ENCODE data around the gene BMF.

The BMF gene

DNA sequence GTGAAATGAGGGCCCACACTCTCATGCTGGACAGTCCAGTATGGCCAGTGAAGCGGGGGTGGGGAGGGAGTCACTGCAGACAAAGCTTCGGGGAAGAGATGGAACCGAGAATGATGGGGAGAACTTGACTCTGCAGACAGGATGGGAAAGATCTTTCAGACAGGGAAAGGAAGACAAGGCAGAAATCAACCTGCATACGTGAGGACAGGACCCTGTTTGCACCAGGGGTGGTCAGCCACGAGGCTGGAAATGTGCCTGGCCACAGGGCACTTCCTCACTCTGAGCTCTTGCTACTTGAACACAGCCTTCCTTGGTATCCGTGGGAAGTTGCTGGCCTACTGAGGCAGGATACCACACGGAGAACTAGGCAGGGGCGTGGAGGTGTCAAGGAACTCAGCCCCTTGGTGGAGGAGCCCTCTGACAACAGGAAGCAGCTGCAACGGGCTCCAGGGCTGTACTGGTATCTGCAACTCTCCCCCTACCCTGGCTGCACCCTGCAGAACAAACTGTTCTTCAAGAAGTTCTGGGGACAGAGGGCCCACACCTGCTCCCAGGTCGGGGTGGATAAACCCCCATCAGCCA is 60.4 kb downstream of the BMF start:
- DNase-seq (ENCODE audit: low spot score) = no peak

DNA sequence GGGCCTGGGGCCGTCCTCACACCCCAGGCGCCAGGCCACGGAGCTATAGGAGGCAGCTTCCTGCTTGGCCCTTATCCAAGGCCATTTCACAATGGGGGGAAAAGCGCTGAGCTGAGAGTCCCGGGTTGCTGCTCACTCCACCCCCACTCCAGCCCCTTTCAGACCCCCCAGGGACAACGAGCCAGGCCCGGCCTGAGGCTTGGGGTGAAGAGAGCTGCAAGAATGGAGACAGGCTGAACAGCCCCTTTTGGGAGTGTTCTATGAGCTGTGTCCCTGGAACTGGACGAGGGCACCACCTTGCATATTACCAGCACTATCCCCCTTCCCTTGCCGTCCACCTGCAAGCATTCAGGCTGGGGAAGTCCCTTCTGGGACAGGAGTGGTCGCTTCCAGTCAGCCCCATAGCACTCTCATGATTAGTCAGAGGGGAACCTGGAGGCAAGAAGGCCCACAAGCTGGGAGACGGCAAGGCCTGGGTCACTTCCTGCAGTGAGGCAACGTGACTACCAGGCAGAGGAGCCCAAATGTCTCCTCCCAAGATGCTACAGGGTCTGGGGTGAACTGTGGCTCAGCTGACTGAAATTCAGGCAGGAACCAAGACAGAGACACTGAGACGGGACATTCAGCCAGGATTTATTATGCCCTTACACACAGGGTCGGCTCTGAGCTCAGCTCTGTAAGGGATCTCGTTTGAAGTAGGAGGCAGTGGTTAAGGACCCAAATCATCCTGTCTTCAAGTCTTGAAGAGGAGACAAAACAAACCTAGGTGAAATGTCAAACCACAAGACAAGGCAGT is 61.1 kb downstream of the BMF start:
- DNase-seq (ENCODE audit: low spot score) = peak; percentile 97

DNA sequence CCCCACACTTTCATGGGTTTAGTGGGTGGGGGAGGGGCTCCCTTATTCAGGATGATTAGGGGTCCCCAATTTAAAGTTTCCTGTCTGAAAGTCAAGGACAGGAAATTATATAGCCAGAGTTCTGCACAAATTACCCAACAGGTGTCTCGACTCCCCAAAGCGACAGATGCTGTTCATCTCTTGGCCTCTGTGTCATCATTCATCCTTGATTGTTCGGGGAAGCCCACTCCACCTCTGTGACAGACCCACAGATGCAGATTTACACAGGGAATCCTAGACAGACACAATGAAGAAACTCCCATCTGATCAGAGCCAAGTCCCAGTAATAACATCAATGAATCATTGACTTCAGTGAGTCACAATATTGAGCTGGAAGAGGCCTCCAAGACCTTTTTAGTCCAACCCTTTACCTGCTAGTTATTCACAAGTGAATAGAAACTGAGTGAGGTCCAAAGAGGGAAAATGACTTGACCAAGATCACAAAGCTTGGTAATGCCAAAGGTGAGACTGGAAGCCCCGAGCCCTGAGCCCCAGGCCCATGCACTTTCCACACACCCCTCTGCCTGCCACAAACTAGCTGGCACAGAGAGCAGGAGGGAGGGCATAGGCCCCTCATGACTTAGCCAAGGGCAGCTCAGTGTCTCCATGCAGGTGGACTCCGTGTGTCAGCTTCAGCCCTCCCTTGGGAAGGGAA is 61.8 kb downstream of the BMF start:
- DNase-seq (ENCODE audit: low spot score) = peak; percentile 92

DNA sequence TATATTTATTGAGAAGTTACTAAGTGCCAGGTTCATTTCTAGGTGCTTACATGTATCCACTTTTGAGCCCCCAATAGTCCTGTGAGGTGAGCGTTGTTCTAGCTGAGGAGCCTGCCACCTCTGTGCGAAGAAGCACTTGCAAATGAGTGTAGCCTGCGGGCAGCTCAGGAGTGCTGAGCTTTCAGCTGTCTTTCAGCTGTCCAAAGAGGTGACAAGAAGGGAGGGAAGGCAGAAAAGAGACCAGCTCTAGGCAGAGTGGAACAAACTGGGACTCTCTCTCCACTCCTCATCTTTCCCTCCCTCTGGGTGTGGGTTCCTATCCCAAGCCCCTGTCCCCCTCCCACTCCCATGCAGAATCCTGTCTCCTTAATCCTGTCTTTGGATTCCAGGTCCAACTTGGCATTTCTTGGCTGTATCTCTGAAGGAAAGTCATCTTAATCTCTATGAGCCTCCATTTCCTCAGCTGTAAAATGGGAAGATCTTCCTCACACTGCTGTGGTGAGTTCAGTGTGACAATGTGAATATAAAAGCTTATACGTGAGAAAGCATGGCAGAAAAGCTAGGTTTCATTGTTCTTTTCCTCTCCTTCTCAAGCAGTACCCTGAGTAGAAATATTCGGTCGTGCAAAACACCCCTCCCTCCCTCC is 63.0 kb downstream of the BMF start:
- no peak for DNase-seq (ENCODE audit: low spot score)

DNA sequence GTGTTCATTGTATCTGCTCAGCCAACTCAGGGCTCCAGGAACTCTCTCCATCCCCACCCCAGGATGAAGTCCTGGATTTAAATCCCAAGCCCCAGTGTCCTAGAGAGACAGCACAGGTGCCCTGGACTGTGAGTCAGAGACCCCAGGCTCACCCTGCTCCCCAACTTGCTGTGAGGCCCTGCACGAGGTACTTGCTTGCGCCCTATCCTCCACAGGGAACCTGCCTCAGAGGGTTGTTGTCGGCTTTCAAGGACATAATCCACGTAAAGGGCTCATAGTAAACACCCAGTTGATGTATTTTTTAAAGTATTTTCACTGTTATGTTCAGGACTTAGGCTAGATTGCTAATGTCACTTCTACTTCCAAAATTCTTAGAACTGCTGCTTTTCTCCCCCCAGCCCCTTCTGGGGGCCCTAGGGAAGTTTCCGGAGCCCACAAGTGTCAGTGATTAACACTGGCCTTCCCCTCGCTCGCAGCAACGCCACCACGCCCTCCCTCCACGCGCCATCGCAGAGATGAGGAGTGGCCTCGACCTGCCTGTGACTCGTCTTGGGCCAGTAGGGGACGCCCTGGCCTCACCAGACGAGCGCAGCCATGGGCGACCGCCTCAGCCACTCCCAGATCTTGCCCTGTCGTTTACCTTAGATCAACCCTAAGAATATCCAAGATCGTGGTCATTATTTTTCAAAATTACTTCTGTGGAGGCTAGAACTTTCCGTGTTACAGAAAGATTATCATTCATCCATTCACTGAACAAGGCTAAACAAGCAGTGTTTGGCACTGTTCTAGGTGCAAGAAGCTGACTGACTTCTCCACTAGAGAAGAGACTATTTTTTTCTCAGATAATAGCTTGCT is 63.7 kb downstream of the BMF start:
- DNase-seq (ENCODE audit: low spot score) = peak; percentile 89

DNA sequence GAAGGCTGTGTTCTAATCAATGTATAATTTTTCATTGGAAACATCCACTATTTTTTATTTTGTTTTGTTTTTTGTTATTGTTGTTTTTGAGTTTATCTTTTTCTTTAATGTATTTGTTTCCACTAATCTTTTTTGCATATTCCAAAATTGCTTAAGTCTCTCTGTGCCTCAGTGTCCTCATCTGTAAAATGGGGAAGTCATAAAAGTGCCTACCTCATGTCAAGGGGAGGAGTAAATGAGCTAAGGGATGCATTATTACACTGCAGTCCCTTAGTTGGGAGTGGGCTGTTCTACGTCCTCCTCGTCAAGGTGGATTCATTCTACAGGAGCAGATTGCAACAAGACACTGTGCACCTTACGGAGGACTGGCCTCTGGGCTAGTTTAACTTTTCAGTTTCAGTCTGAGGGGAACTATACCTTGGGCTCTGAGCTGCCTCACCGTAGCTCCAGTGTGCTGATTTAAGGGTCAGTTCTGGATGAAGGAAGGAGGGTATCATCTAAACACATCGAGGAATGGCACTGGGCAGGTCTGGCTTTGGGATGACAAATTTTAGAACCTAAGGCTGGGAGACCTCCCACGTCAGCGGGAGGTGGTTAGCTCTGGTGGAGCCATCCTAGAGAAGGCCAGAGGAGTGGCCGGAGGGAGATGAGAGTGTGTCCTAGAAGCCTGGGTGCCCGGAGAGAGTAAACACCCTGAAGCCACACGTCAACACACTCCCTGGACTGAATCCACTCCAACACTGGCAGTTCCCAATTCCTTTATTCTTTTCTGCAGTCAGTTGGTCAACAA is 64.6 kb downstream of the BMF start:
- no peak for DNase-seq (ENCODE audit: low spot score)

DNA sequence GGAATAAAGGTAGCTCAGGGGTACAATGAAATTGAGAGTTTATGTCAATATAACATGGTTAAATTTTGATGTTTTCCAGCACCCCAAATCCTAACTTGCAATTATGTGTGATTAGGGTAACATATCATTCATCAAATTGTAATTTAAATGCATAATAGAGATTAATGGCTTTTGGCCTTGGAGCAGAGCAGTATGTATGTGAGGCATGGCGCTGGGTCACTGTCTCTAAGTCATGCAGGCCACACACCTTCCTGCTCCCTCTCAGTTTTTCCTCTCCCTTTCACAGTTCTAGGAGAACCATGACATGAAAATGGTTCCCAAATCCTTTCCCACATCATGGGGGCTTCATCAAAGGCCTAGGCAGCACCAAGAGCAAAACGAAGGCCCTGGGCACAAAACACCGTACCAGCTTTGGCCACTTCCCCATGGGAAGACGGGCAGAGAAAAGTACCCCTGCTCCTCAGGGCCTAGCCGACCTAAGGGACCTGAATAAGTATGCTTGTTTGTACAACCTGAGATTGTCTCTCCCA is 65.8 kb downstream of the BMF start:
- DNase-seq (ENCODE audit: low spot score) = no peak

DNA sequence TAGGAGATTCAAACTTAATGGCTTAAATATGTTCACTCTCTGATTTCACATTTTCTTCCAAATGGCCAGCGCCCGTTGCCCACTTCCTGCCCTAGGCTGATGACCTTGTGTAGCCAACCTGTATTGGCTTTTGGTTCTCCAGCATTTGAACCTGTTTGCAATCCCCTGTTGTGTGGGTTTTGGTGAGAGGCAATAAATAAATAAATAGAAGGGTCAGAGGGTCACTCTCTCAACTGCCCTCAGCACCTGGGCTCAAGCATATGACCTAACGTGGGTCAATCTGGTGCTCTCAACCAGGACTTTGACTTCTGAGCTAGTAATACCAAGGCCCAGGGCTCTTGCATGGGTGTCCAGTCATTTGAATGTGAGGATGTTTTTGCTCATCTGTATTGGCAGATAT is 67.9 kb downstream of the BMF start:
- DNase-seq (ENCODE audit: low spot score) = no peak

DNA sequence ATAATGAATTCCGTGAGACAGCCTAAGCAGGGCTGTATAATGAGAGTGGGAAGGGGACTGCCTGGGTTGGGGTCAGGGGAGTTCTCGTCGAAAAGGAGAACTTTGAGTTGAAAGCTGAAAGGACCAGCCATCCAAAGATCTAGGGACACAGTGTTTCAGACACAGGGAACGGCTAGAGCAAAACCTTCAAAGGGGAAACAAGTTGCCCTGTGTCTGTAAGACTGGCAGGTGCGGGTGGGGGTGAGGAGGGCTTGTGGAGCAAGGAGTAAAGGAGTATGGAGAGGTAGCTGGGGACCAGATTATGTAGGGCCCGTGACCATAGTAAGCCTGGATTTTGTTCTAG is 68.4 kb downstream of the BMF start:
- DNase-seq (ENCODE audit: low spot score) = no peak

DNA sequence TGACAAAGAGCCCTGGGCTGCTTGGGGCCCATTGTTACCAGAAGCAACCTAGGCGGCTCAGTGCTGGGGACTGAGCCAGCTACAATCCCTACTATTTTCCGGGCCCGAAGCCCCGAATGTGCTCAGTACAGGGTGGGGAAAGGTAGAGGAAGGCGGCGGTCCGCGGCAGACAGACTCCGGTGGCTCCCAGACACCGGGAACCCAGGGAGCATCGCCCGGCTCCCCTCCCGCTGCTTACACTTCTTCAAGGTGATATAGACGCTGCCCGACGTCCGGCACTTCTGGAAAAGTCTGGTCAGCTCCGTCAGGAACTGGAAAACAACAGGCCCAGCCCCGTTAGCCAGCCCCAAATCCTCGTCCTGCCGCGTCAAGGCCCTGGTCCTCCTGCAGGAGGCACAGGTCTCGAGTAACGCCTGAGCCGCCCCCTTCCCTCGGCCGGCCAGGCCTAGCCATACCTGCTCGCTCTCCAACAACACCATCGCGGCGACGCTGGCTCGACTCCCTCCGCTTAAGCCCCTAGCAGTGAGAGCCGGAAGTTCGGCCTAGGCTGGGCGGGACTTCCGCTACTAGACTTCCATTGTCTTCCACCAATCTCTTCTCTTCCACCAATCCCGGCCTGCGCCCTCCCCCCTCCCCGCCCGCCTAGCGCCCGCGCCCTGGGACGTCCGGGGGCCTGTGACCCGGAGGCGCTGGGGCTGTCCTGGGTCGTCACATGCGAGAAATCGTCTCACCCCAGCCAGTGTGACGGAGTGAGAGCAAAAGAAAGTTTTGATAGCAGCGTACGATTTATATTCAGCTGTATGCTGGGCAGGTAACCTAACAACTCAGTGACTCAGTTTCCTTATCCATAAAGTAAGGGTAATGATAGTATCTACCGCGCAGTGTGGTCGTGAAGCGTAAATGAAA is 69.8 kb downstream of the BMF start, which contains the start of gene SRP14:
SRP14 (minus strand) TSS at position 544 of the 906 bp plus-strand sequence; CDS start at position 479, 65 bp downstream.
- DNase-seq (ENCODE audit: low spot score) = peak; percentile 94

DNA sequence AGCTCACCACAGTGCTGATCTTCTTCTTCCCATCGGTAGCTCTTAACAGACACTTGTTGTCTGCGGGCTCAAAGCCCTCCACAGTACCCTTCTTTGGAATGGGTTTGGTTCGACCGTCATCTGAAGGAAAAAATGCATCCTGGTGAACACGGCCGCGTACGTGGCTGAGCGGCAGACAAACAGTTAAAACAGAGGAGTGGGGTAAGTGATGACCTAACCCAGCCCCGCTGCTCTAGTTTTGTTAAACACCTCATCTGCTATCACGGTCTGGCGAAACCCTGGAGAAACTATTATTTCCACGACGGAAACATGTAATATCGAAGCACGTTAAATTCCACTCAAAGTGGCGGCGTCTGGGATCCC is 70.4 kb downstream of the BMF start:
- peak; percentile 47 for DNase-seq (ENCODE audit: low spot score)
